HEK293 (cell line): Measurements from ENCODE around the gene FOXD3.

Source experiments
- CTCF ChIA-PET: fragments of 350-600 bp; formaldehyde crosslinking; extraction: SDS; loops from one replicate; lab custom pipeline; 2021; ENCODE audit warnings: antibody characterized with exemption; lab: Yijun Ruan, JAX
- POLR2A ChIA-PET: fragments of 300-600 bp; formaldehyde crosslinking; extraction: SDS; loops from one replicate; lab custom pipeline; 2020; ENCODE audit warnings: antibody characterized with exemption, inconsistent platforms; lab: Yijun Ruan, JAX
- H3K27ac ChIP-seq: fragments of 200-500 bp; sonication (Bioruptor generic); 2 replicates; pipeline ENCODE4 v1.5.1; 2014; ENCODE audit warnings: low read depth, low read length, control low read depth, inconsistent platforms; ENCODE audit errors: extremely low read depth
- H3K36me3 ChIP-seq, 2 experiments: fragments of 200-500 bp in 1 of 2; sonication (Bioruptor generic) in 1 of 2; 1 replicate in 1 of 2; 2 replicates in 1 of 2; pipeline ENCODE4 v1.5.1; 2014 to 2017; ENCODE audit warnings: inconsistent platforms in 2 of 2, low read length in 2 of 2; ENCODE audit not compliant: control insufficient read depth in 2 of 2, insufficient read depth in 1 of 2
- H3K4me1 ChIP-seq: fragments of 200-500 bp; sonication (Bioruptor generic); 2 replicates; pipeline ENCODE4 v1.5.1; 2014; ENCODE audit warnings: mild to moderate bottlenecking, low read length, inconsistent platforms; ENCODE audit not compliant: control insufficient read depth, insufficient read depth
- H3K4me3 ChIP-seq: 2 replicates; pipeline ENCODE4 v1.5.1; 2011; ENCODE audit warnings: low read depth, mild to moderate bottlenecking, control low read depth, low read length, moderate library complexity
- H3K9me3 ChIP-seq: fragments of 200-500 bp; sonication (Bioruptor generic); 2 replicates; pipeline ENCODE4 v1.5.1; 2014; ENCODE audit warnings: low read depth, low read length, inconsistent platforms; ENCODE audit not compliant: control insufficient read depth, insufficient read depth
- GLI2 ChIP-seq: fragments of 450-650 bp; formaldehyde crosslinking; IDR thresholded peaks from 2 replicates; pipeline ENCODE4; 2017; ENCODE audit warnings: missing biosample characterization, missing genetic modification characterization, low read depth, borderline replicate concordance
- MYNN ChIP-seq: fragments of 450-650 bp; formaldehyde crosslinking; IDR thresholded peaks from 2 replicates; pipeline ENCODE4 v1.5.1; 2016; ENCODE audit warnings: missing biosample characterization, missing genetic modification characterization, borderline replicate concordance
- PRDM1 ChIP-seq: fragments of 450-650 bp; formaldehyde crosslinking; IDR thresholded peaks from 2 replicates; pipeline ENCODE4; 2016; ENCODE audit warnings: missing biosample characterization, missing genetic modification characterization
- ZBTB1 ChIP-seq: fragments of 450-650 bp; formaldehyde crosslinking; IDR thresholded peaks from 2 replicates; pipeline ENCODE4 v1.5.1; 2016; ENCODE audit warnings: missing biosample characterization, missing genetic modification characterization
- ZEB2 ChIP-seq: fragments of 450-650 bp; formaldehyde crosslinking; IDR thresholded peaks from 2 replicates; pipeline ENCODE4 v1.5.1; 2016; ENCODE audit warnings: missing biosample characterization, missing genetic modification characterization
- ZFHX2 ChIP-seq: fragments of 450-650 bp; formaldehyde crosslinking; conservative IDR thresholded peaks from 2 replicates; pipeline ENCODE4 v1.5.1; 2016; ENCODE audit warnings: missing biosample characterization, missing genetic modification characterization
- ZFP41 ChIP-seq: fragments of 450-650 bp; formaldehyde crosslinking; IDR thresholded peaks from 2 replicates; pipeline ENCODE4 v1.5.1; 2016; ENCODE audit warnings: missing biosample characterization, missing genetic modification characterization, borderline replicate concordance
- ZNF184 ChIP-seq: fragments of 450-650 bp; IDR thresholded peaks from 2 replicates; pipeline ENCODE4 v1.5.1; 2018; ENCODE audit warnings: missing biosample characterization, mild to moderate bottlenecking, missing genetic modification characterization
- ZNF335 ChIP-seq: fragments of 450-650 bp; formaldehyde crosslinking; conservative IDR thresholded peaks from 2 replicates; pipeline ENCODE4 v1.5.1; 2016; ENCODE audit warnings: missing biosample characterization, missing genetic modification characterization
- ZNF366 ChIP-seq: fragments of 450-650 bp; formaldehyde crosslinking; conservative IDR thresholded peaks from 2 replicates; pipeline ENCODE4 v1.5.1; 2016; ENCODE audit warnings: missing biosample characterization, missing genetic modification characterization
- ZSCAN16 ChIP-seq: fragments of 450-650 bp; formaldehyde crosslinking; IDR thresholded peaks from 2 replicates; pipeline ENCODE4 v1.5.1; 2016; ENCODE audit warnings: missing biosample characterization, missing genetic modification characterization
- TF ChIP-seq, protein P1 (sequence below): fragments of 450-650 bp; formaldehyde crosslinking; IDR thresholded peaks from 2 replicates; pipeline ENCODE4 v1.5.1; 2016; ENCODE audit warnings: missing biosample characterization, missing genetic modification characterization, borderline replicate concordance
- TF ChIP-seq, protein P2 (sequence below): fragments of 450-650 bp; formaldehyde crosslinking; IDR thresholded peaks from 2 replicates; pipeline ENCODE4 v1.5.1; 2016; ENCODE audit warnings: missing biosample characterization, missing genetic modification characterization, low read depth
- TF ChIP-seq, protein P3 (sequence below): fragments of 450-650 bp; formaldehyde crosslinking; IDR thresholded peaks from 2 replicates; pipeline ENCODE4 v1.5.1; 2016; ENCODE audit warnings: missing biosample characterization, missing genetic modification characterization
- TF ChIP-seq, protein P4 (sequence below): fragments of 450-650 bp; formaldehyde crosslinking; IDR thresholded peaks from 2 replicates; pipeline ENCODE4 v1.5.1; 2017; ENCODE audit warnings: missing biosample characterization, missing genetic modification characterization
- TF ChIP-seq, protein P5 (sequence below): fragments of 450-650 bp; formaldehyde crosslinking; IDR thresholded peaks from 2 replicates; pipeline ENCODE4 v1.5.1; 2016; ENCODE audit warnings: missing biosample characterization, missing genetic modification characterization

Gene FOXD3

DNA sequence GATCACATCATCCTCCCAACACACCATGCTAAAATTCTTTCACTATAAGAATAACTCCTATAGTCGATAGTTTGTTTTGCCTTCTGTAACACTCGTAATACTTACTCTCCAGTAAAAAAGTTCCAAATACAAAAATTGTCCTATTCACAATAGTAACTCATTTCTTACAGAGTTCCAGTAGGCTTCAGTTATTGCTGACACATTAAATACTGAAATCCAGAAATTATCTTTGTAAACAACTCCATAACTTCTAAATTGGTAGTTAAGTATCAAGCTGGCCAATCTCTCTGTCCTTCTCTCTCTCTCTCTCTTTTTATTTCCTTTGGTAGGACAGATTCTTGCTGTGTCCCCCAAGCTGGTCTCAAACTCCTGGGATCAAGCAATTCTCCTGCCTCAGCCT, 49.6 kb upstream of the FOXD3 start:
- no peak overlapping the region for H3K4me3 ChIP-seq
- no peaks in the 10 kb centered on the region for H3K9me3 ChIP-seq
- TF ChIP-seq ZSCAN16 (tag by site-specific recombination) (no peak), GLI2 (tag by site-specific recombination) (no peak), ZEB2 (tag by site-specific recombination) (no peak), ZFP41 (tag by site-specific recombination) (no peak), ZNF366 (tag by site-specific recombination) (no peak), MYNN (no peak), ZNF184 (tag by site-specific recombination) (no peak)
- TF ChIP-seq, protein P1, sequence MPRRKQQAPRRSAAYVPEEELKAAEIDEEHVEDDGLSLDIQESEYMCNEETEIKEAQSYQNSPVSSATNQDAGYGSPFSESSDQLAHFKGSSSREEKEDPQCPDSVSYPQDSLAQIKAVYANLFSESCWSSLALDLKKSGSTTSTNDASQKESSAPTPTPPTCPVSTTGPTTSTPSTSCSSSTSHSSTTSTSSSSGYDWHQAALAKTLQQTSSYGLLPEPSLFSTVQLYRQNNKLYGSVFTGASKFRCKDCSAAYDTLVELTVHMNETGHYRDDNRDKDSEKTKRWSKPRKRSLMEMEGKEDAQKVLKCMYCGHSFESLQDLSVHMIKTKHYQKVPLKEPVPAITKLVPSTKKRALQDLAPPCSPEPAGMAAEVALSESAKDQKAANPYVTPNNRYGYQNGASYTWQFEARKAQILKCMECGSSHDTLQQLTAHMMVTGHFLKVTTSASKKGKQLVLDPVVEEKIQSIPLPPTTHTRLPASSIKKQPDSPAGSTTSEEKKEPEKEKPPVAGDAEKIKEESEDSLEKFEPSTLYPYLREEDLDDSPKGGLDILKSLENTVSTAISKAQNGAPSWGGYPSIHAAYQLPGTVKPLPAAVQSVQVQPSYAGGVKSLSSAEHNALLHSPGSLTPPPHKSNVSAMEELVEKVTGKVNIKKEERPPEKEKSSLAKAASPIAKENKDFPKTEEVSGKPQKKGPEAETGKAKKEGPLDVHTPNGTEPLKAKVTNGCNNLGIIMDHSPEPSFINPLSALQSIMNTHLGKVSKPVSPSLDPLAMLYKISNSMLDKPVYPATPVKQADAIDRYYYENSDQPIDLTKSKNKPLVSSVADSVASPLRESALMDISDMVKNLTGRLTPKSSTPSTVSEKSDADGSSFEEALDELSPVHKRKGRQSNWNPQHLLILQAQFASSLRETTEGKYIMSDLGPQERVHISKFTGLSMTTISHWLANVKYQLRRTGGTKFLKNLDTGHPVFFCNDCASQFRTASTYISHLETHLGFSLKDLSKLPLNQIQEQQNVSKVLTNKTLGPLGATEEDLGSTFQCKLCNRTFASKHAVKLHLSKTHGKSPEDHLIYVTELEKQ, result no peak
- TF ChIP-seq, protein P2, sequence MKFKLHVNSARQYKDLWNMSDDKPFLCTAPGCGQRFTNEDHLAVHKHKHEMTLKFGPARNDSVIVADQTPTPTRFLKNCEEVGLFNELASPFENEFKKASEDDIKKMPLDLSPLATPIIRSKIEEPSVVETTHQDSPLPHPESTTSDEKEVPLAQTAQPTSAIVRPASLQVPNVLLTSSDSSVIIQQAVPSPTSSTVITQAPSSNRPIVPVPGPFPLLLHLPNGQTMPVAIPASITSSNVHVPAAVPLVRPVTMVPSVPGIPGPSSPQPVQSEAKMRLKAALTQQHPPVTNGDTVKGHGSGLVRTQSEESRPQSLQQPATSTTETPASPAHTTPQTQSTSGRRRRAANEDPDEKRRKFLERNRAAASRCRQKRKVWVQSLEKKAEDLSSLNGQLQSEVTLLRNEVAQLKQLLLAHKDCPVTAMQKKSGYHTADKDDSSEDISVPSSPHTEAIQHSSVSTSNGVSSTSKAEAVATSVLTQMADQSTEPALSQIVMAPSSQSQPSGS (tag by site-specific recombination), result no peak
- TF ChIP-seq, all 188 proteins: peak for 0
- H3K4me1 ChIP-seq, result no peaks in the 10 kb centered on the region
- ChIA-PET CTCF (no interaction called here), POLR2A (no interaction called here)
- no peaks in the 10 kb centered on the region for H3K36me3 ChIP-seq
- H3K27ac ChIP-seq, result no peak overlapping the region

DNA sequence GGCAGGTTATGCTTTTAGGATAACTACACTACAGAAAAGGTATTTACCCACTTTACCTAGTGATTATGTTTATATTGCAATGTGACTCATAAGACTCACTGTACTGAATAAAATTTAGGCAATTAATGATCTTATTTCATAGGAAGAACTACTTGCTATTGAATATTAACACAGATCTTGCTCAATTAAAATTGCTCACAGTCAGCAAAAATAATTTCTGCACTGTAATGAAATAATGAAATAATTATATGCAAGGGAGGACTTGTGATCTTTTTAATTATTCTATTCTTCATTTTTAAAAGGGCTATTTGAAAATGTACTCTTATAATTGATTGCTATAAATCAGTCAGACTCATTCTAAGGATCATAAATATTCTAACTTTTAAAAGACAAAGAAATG, 48.0 kb upstream of the FOXD3 start:
- ChIA-PET CTCF (no interaction called here), POLR2A (no interaction called here)
- Histone ChIP-seq H3K36me3 (no peaks in the 10 kb centered on the region), H3K9me3 (no peaks in the 10 kb centered on the region), H3K27ac (no peak overlapping the region), H3K4me1 (no peaks in the 10 kb centered on the region), H3K4me3 (no peak overlapping the region)
- TF ChIP-seq ZFHX2 (tag by site-specific recombination) (no peak), ZEB2 (tag by site-specific recombination) (no peak), GLI2 (tag by site-specific recombination) (no peak), ZNF335 (tag by site-specific recombination) (no peak)
- TF ChIP-seq, protein P3, sequence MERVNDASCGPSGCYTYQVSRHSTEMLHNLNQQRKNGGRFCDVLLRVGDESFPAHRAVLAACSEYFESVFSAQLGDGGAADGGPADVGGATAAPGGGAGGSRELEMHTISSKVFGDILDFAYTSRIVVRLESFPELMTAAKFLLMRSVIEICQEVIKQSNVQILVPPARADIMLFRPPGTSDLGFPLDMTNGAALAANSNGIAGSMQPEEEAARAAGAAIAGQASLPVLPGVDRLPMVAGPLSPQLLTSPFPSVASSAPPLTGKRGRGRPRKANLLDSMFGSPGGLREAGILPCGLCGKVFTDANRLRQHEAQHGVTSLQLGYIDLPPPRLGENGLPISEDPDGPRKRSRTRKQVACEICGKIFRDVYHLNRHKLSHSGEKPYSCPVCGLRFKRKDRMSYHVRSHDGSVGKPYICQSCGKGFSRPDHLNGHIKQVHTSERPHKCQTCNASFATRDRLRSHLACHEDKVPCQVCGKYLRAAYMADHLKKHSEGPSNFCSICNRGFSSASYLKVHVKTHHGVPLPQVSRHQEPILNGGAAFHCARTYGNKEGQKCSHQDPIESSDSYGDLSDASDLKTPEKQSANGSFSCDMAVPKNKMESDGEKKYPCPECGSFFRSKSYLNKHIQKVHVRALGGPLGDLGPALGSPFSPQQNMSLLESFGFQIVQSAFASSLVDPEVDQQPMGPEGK, result no peak

DNA sequence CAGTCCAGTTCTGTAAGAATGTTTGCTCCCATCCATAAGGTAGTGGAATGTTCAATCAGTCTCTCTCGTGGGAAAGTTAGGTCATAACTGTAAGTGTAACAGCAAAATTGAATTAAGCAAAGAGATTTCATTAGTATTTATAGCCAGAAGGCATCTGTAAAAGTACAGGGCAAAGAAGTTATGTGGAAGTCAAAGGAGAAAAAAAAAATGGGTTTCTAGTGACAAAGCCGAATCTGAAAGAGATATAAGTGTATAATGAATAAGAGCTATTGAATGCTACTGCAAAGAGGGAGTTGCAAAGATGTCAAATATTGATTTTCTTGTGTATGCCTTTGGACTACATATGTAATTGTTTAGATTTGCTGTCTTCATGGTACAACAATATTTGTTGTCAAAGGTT, 47.4 kb upstream of the FOXD3 start:
- TF ChIP-seq, protein P4, sequence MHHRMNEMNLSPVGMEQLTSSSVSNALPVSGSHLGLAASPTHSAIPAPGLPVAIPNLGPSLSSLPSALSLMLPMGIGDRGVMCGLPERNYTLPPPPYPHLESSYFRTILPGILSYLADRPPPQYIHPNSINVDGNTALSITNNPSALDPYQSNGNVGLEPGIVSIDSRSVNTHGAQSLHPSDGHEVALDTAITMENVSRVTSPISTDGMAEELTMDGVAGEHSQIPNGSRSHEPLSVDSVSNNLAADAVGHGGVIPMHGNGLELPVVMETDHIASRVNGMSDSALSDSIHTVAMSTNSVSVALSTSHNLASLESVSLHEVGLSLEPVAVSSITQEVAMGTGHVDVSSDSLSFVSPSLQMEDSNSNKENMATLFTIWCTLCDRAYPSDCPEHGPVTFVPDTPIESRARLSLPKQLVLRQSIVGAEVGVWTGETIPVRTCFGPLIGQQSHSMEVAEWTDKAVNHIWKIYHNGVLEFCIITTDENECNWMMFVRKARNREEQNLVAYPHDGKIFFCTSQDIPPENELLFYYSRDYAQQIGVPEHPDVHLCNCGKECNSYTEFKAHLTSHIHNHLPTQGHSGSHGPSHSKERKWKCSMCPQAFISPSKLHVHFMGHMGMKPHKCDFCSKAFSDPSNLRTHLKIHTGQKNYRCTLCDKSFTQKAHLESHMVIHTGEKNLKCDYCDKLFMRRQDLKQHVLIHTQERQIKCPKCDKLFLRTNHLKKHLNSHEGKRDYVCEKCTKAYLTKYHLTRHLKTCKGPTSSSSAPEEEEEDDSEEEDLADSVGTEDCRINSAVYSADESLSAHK, result 0 out of 2 replicates have a peak, but pooled peaks have one; percentile 50
- TF ChIP-seq ZBTB1 (tag by site-specific recombination), result 0 out of 2 replicates have a peak, but pooled peaks have one; percentile 26
- TF ChIP-seq, protein P5, sequence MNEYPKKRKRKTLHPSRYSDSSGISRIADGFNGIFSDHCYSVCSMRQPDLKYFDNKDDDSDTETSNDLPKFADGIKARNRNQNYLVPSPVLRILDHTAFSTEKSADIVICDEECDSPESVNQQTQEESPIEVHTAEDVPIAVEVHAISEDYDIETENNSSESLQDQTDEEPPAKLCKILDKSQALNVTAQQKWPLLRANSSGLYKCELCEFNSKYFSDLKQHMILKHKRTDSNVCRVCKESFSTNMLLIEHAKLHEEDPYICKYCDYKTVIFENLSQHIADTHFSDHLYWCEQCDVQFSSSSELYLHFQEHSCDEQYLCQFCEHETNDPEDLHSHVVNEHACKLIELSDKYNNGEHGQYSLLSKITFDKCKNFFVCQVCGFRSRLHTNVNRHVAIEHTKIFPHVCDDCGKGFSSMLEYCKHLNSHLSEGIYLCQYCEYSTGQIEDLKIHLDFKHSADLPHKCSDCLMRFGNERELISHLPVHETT (tag by site-specific recombination), result no peak
- peak; percentile 19 for TF ChIP-seq PRDM1 (tag by site-specific recombination)
- ChIA-PET CTCF (no interaction called here), POLR2A (no interaction called here)
- no peaks in the 10 kb centered on the region for H3K4me1 ChIP-seq
- H3K36me3 ChIP-seq, result no peaks in the 10 kb centered on the region
- H3K27ac ChIP-seq, result no peak overlapping the region
- no peak overlapping the region for H3K4me3 ChIP-seq
- H3K9me3 ChIP-seq, result no peaks in the 10 kb centered on the region
